H9 (cell line): ENCODE data around the gene FDX2. TPM values are rescaled to one million over a fixed set of nuclear protein-coding genes. Genes with fewer than 3 reads are reported as not detected.
A peak's percentile ranks its signal among the peaks of the same experiment; 100 is the strongest.

Experiments
- DNase-seq: peaks from one replicate; pipeline ENCODE4 v3.0.0-alpha.2; 2017
- H2AFZ ChIP-seq: one replicate; pipeline ENCODE4 v1.6.1; 2013; ENCODE audit warnings: mild to moderate bottlenecking, low read length, control low read depth, moderate library complexity
- H2AK5ac ChIP-seq: 2 replicates; pipeline ENCODE4 v1.6.1; 2013; ENCODE audit warnings: low read length, control low read depth, mixed read lengths; ENCODE audit not compliant: insufficient read length
- H2BK120ac ChIP-seq: one replicate; pipeline ENCODE4 v1.6.1; 2013; ENCODE audit warnings: low read depth, mild to moderate bottlenecking, low read length, control low read depth, inconsistent platforms; ENCODE audit not compliant: poor library complexity, severe bottlenecking
- H2BK12ac ChIP-seq: 2 replicates; pipeline ENCODE4 v1.6.1; 2013; ENCODE audit warnings: low read length, control low read depth, mixed read lengths, low read depth; ENCODE audit not compliant: insufficient read length
- H2BK15ac ChIP-seq: 2 replicates; pipeline ENCODE4 v1.6.1; 2013; ENCODE audit warnings: low read depth, low read length, control low read depth
- H2BK20ac ChIP-seq: one replicate; pipeline ENCODE4 v1.6.1; 2013; ENCODE audit warnings: low read depth, mild to moderate bottlenecking, low read length, control low read depth, inconsistent platforms; ENCODE audit not compliant: poor library complexity, severe bottlenecking
- H2BK5ac ChIP-seq: 2 replicates; pipeline ENCODE4 v1.6.1; 2013; ENCODE audit warnings: low read length, control low read depth, mixed read lengths; ENCODE audit not compliant: insufficient read length
- H3K14ac ChIP-seq: 2 replicates; pipeline ENCODE4 v1.6.1; 2013; ENCODE audit warnings: low read length, control low read depth; ENCODE audit not compliant: insufficient read depth
- H3K18ac ChIP-seq: 2 replicates; pipeline ENCODE4 v1.6.1; 2013; ENCODE audit warnings: low read depth, mild to moderate bottlenecking, mixed read lengths, low read length, control low read depth; ENCODE audit not compliant: insufficient read length
- H3K23ac ChIP-seq: 2 replicates; pipeline ENCODE4 v1.6.1; 2013; ENCODE audit warnings: low read length, control low read depth, mixed read lengths, low read depth; ENCODE audit not compliant: insufficient read length
- H3K23me2 ChIP-seq: 2 replicates; pipeline ENCODE4 v1.6.1; 2013; ENCODE audit warnings: low read depth, mild to moderate bottlenecking, mixed read lengths, low read length, control low read depth; ENCODE audit not compliant: insufficient read length, poor library complexity, severe bottlenecking
- H3K27ac ChIP-seq: 2 replicates; pipeline ENCODE4 v1.5.1; 2013; ENCODE audit warnings: low read length, control low read depth, mixed read lengths, low read depth; ENCODE audit not compliant: insufficient read length
- H3K27me3 ChIP-seq: 2 replicates; pipeline ENCODE4 v1.6.1; 2013; ENCODE audit warnings: low read length, control low read depth, inconsistent platforms; ENCODE audit not compliant: insufficient read depth
- H3K4ac ChIP-seq: 2 replicates; pipeline ENCODE4 v1.6.1; 2013; ENCODE audit warnings: low read depth, mild to moderate bottlenecking, control low read depth, inconsistent platforms, low read length, moderate library complexity
- H3K4me1 ChIP-seq: 2 replicates; pipeline ENCODE4 v1.6.1; 2013; ENCODE audit warnings: low read length, control low read depth, inconsistent platforms; ENCODE audit not compliant: insufficient read depth
- H3K4me2 ChIP-seq: 2 replicates; pipeline ENCODE4 v1.6.1; 2013; ENCODE audit warnings: low read length, control low read depth, mixed read lengths; ENCODE audit not compliant: insufficient read length, insufficient read depth
- H3K56ac ChIP-seq: 2 replicates; pipeline ENCODE4 v1.6.1; 2013; ENCODE audit warnings: low read depth, mild to moderate bottlenecking, mixed read lengths, low read length, control low read depth; ENCODE audit not compliant: insufficient read length
- H3K79me1 ChIP-seq: 2 replicates; pipeline ENCODE4 v1.6.1; 2013; ENCODE audit warnings: low read depth, mild to moderate bottlenecking, moderate library complexity, low read length, control low read depth, inconsistent platforms; ENCODE audit not compliant: insufficient read depth, poor library complexity, severe bottlenecking
- H3K79me2 ChIP-seq: 2 replicates; pipeline ENCODE4 v1.6.1; 2013; ENCODE audit warnings: low read length, control low read depth, inconsistent platforms; ENCODE audit not compliant: insufficient read depth
- H3K9ac ChIP-seq: 2 replicates; pipeline ENCODE4 v1.6.1; 2013; ENCODE audit warnings: low read length, control low read depth, mixed read lengths; ENCODE audit not compliant: insufficient read length; ENCODE audit errors: extremely low read depth
- H3K9me3 ChIP-seq: one replicate; pipeline ENCODE4 v1.6.1; 2013; ENCODE audit warnings: low read depth, low read length, inconsistent platforms; ENCODE audit not compliant: control insufficient read depth
- H3T11ph ChIP-seq: one replicate; pipeline ENCODE4 v1.6.1; 2013; ENCODE audit warnings: mild to moderate bottlenecking, low read length, control low read depth, inconsistent platforms
- H4K20me1 ChIP-seq: one replicate; pipeline ENCODE4 v1.6.1; 2013; ENCODE audit not compliant: control insufficient read depth, insufficient read length, insufficient read depth
- H4K5ac ChIP-seq: 2 replicates; pipeline ENCODE4 v1.6.1; 2013; ENCODE audit warnings: low read depth, mild to moderate bottlenecking, mixed read lengths, low read length, control low read depth; ENCODE audit not compliant: insufficient read length
- H4K8ac ChIP-seq: replicated peaks from 2 replicates; pipeline ENCODE4 v1.6.1; 2013; ENCODE audit warnings: low read length, control low read depth, mixed read lengths, low read depth; ENCODE audit not compliant: insufficient read length
- H4K91ac ChIP-seq: 2 replicates; pipeline ENCODE4 v1.6.1; 2013; ENCODE audit warnings: low read depth, mild to moderate bottlenecking, moderate library complexity, mixed read lengths, low read length, control low read depth; ENCODE audit not compliant: insufficient read length
- H3K27ac Mint-ChIP-seq, 3 experiments: 2 replicates in 2 of 3; 3 replicates in 1 of 3; pipeline ENCODE4 v1.8.0; 2020 to 2021; ENCODE audit warnings: mixed read lengths in 3 of 3, mild to moderate bottlenecking in 1 of 3, moderate library complexity in 1 of 3
- H3K27me3 Mint-ChIP-seq: 2 replicates; pipeline ENCODE4 v1.8.0; 2021; ENCODE audit warnings: low read depth, mild to moderate bottlenecking, moderate library complexity, mixed read lengths
- H3K36me3 Mint-ChIP-seq, 3 experiments: 2 replicates in 2 of 3; 3 replicates in 1 of 3; pipeline ENCODE4 v1.8.0; 2020 to 2021; ENCODE audit warnings: low read depth in 3 of 3, mixed read lengths in 3 of 3; ENCODE audit not compliant: insufficient read depth in 1 of 3
- H3K4me1 Mint-ChIP-seq, 2 experiments: 2 replicates each; pipeline ENCODE4 v1.8.0; 2020; ENCODE audit warnings: mixed read lengths in 2 of 2
- H3K4me3 Mint-ChIP-seq, 2 experiments: 2 replicates in 1 of 2; 3 replicates in 1 of 2; pipeline ENCODE4 v1.8.0; 2020 to 2021; ENCODE audit warnings: mild to moderate bottlenecking in 2 of 2, mixed read lengths in 2 of 2, moderate library complexity in 1 of 2
- H3K9me3 Mint-ChIP-seq, 2 experiments: 2 replicates in 1 of 2; 3 replicates in 1 of 2; pipeline ENCODE4 v1.8.0; 2020; ENCODE audit warnings: mild to moderate bottlenecking in 2 of 2, mixed read lengths in 2 of 2, moderate library complexity in 1 of 2
- CTCF ChIP-seq: fragments of 200-600 bp; sonication (generic); conservative IDR thresholded peaks from 3 replicates; pipeline ENCODE4 v1.8.0; 2021; ENCODE audit warnings: antibody characterized with exemption, mild to moderate bottlenecking
- WGBS: extraction: QIAGEN DNeasy Blood & Tissue Kit; methylation state at CpG from one replicate; pipeline ENCODE4 v1.1.7; 2013; ENCODE audit warnings: missing lambda C conversion rate, low lambda C conversion rate, mixed read lengths; ENCODE audit not compliant: insufficient read length; ENCODE audit errors: extremely low coverage; 5-methylcytosine and 5-hydroxymethylcytosine counted together
- total RNA-seq: library from RNA; stranded (reverse); gene quantifications from 2 replicates; pipeline ENCODE4 v1.2.1, GENCODE V29; 2021

FDX2 gene
- total RNA-seq, 1 experiment from 2014 or later = 27.7 TPM

GRCh38 chr19:10288662-10289166 lies 27.1 kb downstream of the FDX2 start:
- no peak overlapping the region for H3K14ac ChIP-seq
- no peak overlapping the region for H4K5ac ChIP-seq
- peak overlapping the region; percentile 59 to 92 for H3K4me3 Mint-ChIP-seq
- peaks cover 0 to 5% of the 10 kb centered on the region in 2 experiments; a peak in 3 of 5 replicates for H3K9me3 Mint-ChIP-seq
- peaks cover 87% of the 10 kb centered on the region for H3K27me3 Mint-ChIP-seq
- H2BK12ac ChIP-seq = no peak overlapping the region
- no peak overlapping the region for H2BK15ac ChIP-seq
- H3K27ac Mint-ChIP-seq = no peak overlapping the region; a peak in 1 of 7 replicates
- H3K9ac ChIP-seq = no peak overlapping the region
- TF ChIP-seq CTCF = no peak
- H3K27me3 ChIP-seq = peaks cover 44% of the 10 kb centered on the region
- no peak overlapping the region for H3K18ac ChIP-seq
- no peak overlapping the region for H4K91ac ChIP-seq
- no peak overlapping the region for H2BK5ac ChIP-seq
- H3K4ac ChIP-seq = no peak overlapping the region
- no peaks in the 10 kb centered on the region for H3K79me1 ChIP-seq
- H2BK20ac ChIP-seq = no peak overlapping the region
- peaks cover 0 to 7% (median 0%) of the 10 kb centered on the region in 3 experiments; a peak in 4 of 7 replicates for H3K36me3 Mint-ChIP-seq
- H3K23ac ChIP-seq = no peak overlapping the region
- H4K20me1 ChIP-seq = no peaks in the 10 kb centered on the region
- no peak overlapping the region for H2BK120ac ChIP-seq
- H3K4me1 ChIP-seq = no peaks in the 10 kb centered on the region; the same call in 1 of the 2 replicates
- H3K79me2 ChIP-seq = no peaks in the 10 kb centered on the region
- H3K27ac ChIP-seq = no peak overlapping the region
- no peak overlapping the region for H2AFZ ChIP-seq
- no peaks in the 10 kb centered on the region for H3K9me3 ChIP-seq
- peaks cover 11 to 44% of the 10 kb centered on the region in 2 experiments for H3K4me1 Mint-ChIP-seq
- no peak overlapping the region for H4K8ac ChIP-seq
- no CpG with 5 or more reads among the region's 23 CpGs for WGBS
- H3K56ac ChIP-seq = no peak overlapping the region
- no peak overlapping the region for H3T11ph ChIP-seq
- peak overlapping the region; percentile 92 for H3K4me2 ChIP-seq
- peak; percentile 84 for DNase-seq
- H3K23me2 ChIP-seq = peaks cover 32% of the 10 kb centered on the region
- no peak overlapping the region for H2AK5ac ChIP-seq
